Neural progenitor cell (in vitro differentiated cells): ENCODE measurements around the gene PANX1.
"Not testable (repeated sequence)": the region's sequence is repeated elsewhere in the genome, so short reads cannot be mapped to it uniquely, and the experiment has no call there.

ENCODE experiments used
- CTCF ChIP-seq: fragments of 200-600 bp; sonication (generic); IDR thresholded peaks from 2 replicates; pipeline ENCODE4 v1.5.1; 2017; ENCODE audit warnings: antibody characterized with exemption, mild to moderate bottlenecking
- EZH2 ChIP-seq: fragments of 200-600 bp; sonication (generic); IDR thresholded peaks from 2 replicates; pipeline ENCODE4 v1.6.1; 2017; ENCODE audit warnings: antibody characterized with exemption, mild to moderate bottlenecking, moderate library complexity
- EZH2phosphoT487 ChIP-seq: fragments of 200-600 bp; sonication (generic); IDR thresholded peaks from 2 replicates; pipeline ENCODE4 v1.6.1; 2017; ENCODE audit warnings: antibody characterized with exemption

GRCh38 chr11:94119676-94120075 is 9.0 kb upstream of the PANX1 start:
- TF ChIP-seq CTCF, EZH2phosphoT487, EZH2: not testable (repeated sequence)
